K562 (cell line): ENCODE measurements around the gene ST6GALNAC1. TPM values are rescaled to one million over a fixed set of nuclear protein-coding genes. Genes with fewer than 3 reads are reported as not detected.

ENCODE experiments used
- E4F1 ChIP-seq: fragments of 250-450 bp; sonication (Bioruptor Pico); IDR thresholded peaks from 2 replicates; pipeline ENCODE4 v1.5.0; 2021; ENCODE audit warnings: mild to moderate bottlenecking, borderline replicate concordance
- GMEB1 ChIP-seq: fragments of 250-450 bp; sonication (Bioruptor Pico); IDR thresholded peaks from 2 replicates; pipeline ENCODE4 v1.4.0; 2020; ENCODE audit warnings: mild to moderate bottlenecking
- ID3 ChIP-seq, 2 experiments: fragments of 250-450 bp in 1 of 2; fragments of 450-650 bp in 1 of 2; sonication (Bioruptor Pico) in 1 of 2; IDR thresholded peaks; 2 replicates each; pipeline versions ENCODE4 v1.6.1 to v1.8.0; 2016 to 2021; ENCODE audit warnings: mild to moderate bottlenecking in 2 of 2, moderate library complexity in 2 of 2, missing compliant biosample characterization in 1 of 2, missing genetic modification characterization in 1 of 2
- NRF1 ChIP-seq, 2 experiments: fragments of 450-650 bp; IDR thresholded peaks in 1 of 2; conservative IDR thresholded peaks in 1 of 2; 2 replicates each; pipeline ENCODE4 v1.6.1; 2014; ENCODE audit warnings: mild to moderate bottlenecking in 2 of 2
- PPARD ChIP-seq: fragments of 250-450 bp; sonication (Bioruptor Pico); IDR thresholded peaks from 2 replicates; pipeline ENCODE4 v1.8.0; 2022; ENCODE audit warnings: inconsistent platforms, mild to moderate bottlenecking, moderate library complexity
- RB1 ChIP-seq: fragments of 450-650 bp; IDR thresholded peaks from 2 replicates; pipeline ENCODE4 v1.6.1; 2017; ENCODE audit warnings: low read depth, mild to moderate bottlenecking
- ZBTB40 ChIP-seq, 2 experiments: fragments of 450-650 bp in 1 of 2; sonication (generic) in 1 of 2; formaldehyde crosslinking in 1 of 2; IDR thresholded peaks; 2 replicates each; pipeline versions ENCODE4 v1.7.1 to v1.9.0; 2016 to 2022; ENCODE audit warnings: inconsistent platforms in 1 of 2, mild to moderate bottlenecking in 1 of 2, missing genetic modification reagents in 1 of 2
- ZNF589 ChIP-seq: fragments of 200-800 bp; sonication (Bioruptor generic); IDR thresholded peaks from 2 replicates; pipeline ENCODE4 v1.6.1; 2016; ENCODE audit warnings: low read depth, missing genetic modification characterization, missing compliant biosample characterization
- ZNF717 ChIP-seq: fragments of 250-450 bp; sonication (Bioruptor Pico); IDR thresholded peaks from 2 replicates; pipeline ENCODE4 v1.5.0; 2021
- ZNF740 ChIP-seq, 3 experiments: fragments of 200-800 bp in 1 of 3; sonication (Bioruptor generic) in 1 of 3; sonication (generic) in 1 of 3; formaldehyde crosslinking in 1 of 3; IDR thresholded peaks; 2 replicates each; pipeline versions ENCODE4 v1.6.1 to v1.8.0; 2016 to 2022; ENCODE audit warnings: mild to moderate bottlenecking in 2 of 3, missing compliant biosample characterization in 2 of 3, missing genetic modification characterization in 2 of 3, missing genetic modification reagents in 1 of 3
- polyA plus RNA-seq, 8 experiments: library from polyadenylated mRNA; depleted of rRNA in 4 of 8; stranded (reverse) in 5 of 8; unstranded in 3 of 8; fragments of >200 nt; fragmentation: Nextera tagmentation in 2 of 8; fragmentation: Illumina TruSeq in 1 of 8; extraction: Ambion mirVana in 2 of 8; extraction: Trizol in 1 of 8; gene quantifications; 2 replicates each; pipeline versions ENCODE4 v1.2.1 to v1.2.3, GENCODE V29; 2011 to 2014; ENCODE audit warnings: inconsistent platforms in 1 of 8, missing spikeins in 1 of 8
- total RNA-seq, 7 experiments: library from RNA; depleted of rRNA in 6 of 7; stranded (reverse); fragments of >200 nt in 6 of 7; fragmentation: Illumina TruSeq in 2 of 7; extraction: Trizol in 2 of 7; gene quantifications; 2 replicates each; pipeline versions ENCODE4 v1.2.1 to v1.2.3, GENCODE V29; 2011 to 2021; ENCODE audit warnings: low replicate concordance in 1 of 7

The ST6GALNAC1 gene
- total and polyA plus RNA-seq, 9 of the 15 experiments (the other 6 are each of a cell fraction or from before 2014, with no cell fraction given), result 20.6 to 68.4 (median 50.5) TPM

GRCh38 chr17:76601065-76601464 lies 42.5 kb downstream of the ST6GALNAC1 start (continued):
- TF ChIP-seq E4F1 (CRISPR knock-in tag) (no peak), ID3 (CRISPR knock-in tag; IDR thresholded peaks at IDR 0.05) (no peak), ID3 (tag; IDR thresholded peaks at IDR 0.05) (0 out of 2 replicates have a peak, but pooled peaks have one; percentile 35), GMEB1 (CRISPR knock-in tag) (no peak), ZNF740 (CRISPR knock-in tag; IDR thresholded peaks at IDR 0.05) (no peak), ZNF740 (tag; IDR thresholded peaks at IDR 0.05) (peak in 1 of 2 experiments; percentile 8; a peak in 1 of 4 replicates), ZNF717 (CRISPR knock-in tag) (no peak), ZBTB40 (IDR thresholded peaks at IDR 0.05) (peak; percentile 42), ZBTB40 (CRISPR knock-in tag; IDR thresholded peaks at IDR 0.05) (no peak), NRF1 (conservative IDR thresholded peaks at IDR 0.05 in 1 of 2, IDR thresholded peaks at IDR 0.05 in 1 of 2) (no peak), PPARD (CRISPR knock-in tag) (no peak), ZNF589 (CRISPR knock-in tag) (no peak), RB1 (no peak)
